Transverse colon (tissue), 4 donors: ENCODE data around the gene DMXL1.

Source experiments
- CTCF ChIP-seq, 5 experiments: fragments of 200-600 bp in 3 of 5; fragments of 450-650 bp in 2 of 5; sonication (generic) in 3 of 5; IDR thresholded peaks; 1 replicate in 2 of 5; 2 replicates in 3 of 5; pipeline ENCODE4 v1.5.1; 2016 to 2017; ENCODE audit warnings: antibody characterized with exemption in 5 of 5, inconsistent platforms in 3 of 5, mild to moderate bottlenecking in 2 of 5, moderate library complexity in 1 of 5
- EP300 ChIP-seq: sonication (generic); formaldehyde crosslinking; IDR thresholded peaks from one replicate; pipeline ENCODE4 v1.6.1; 2017; ENCODE audit warnings: antibody characterized with exemption, low read depth
- POLR2A ChIP-seq: fragments of 450-650 bp; IDR thresholded peaks from one replicate; pipeline ENCODE4 v1.6.1; 2016; ENCODE audit warnings: antibody characterized with exemption, mild to moderate bottlenecking, moderate library complexity
- POLR2AphosphoS5 ChIP-seq, 3 donors: sonication (generic); formaldehyde crosslinking; IDR thresholded peaks; one replicate each; pipeline ENCODE4 v1.6.1; 2016; ENCODE audit warnings: antibody characterized with exemption in 3 of 3

- TF ChIP-seq CTCF (IDR thresholded peaks at IDR 0.05) (no peak), POLR2A (no peak), POLR2AphosphoS5 (IDR thresholded peaks at IDR 0.05) (no peak), EP300 (no peak)
These were observed 90.5 kb downstream of the DMXL1 start for GRCh38 chr5:119161430-119161829.
